H1 (cell line): Measurements from ENCODE around the gene PAQR5. TPM values are rescaled to one million over a fixed set of nuclear protein-coding genes. Genes with fewer than 3 reads are reported as not detected.

ENCODE experiments used
- CTCF ChIA-PET: fragments of 300-600 bp; sonication (Branson Sonifier 250); formaldehyde crosslinking; loops from one replicate; lab custom pipeline; 2021; ENCODE audit not compliant: partially characterized antibody; lab: Charles Lee
- POLR2A ChIA-PET: fragments of 300-600 bp; sonication (Branson Sonifier 250); formaldehyde crosslinking; loops from one replicate; lab custom pipeline; 2021; ENCODE audit warnings: inconsistent platforms; ENCODE audit not compliant: partially characterized antibody; lab: Charles Lee
- DNase-seq, 2 experiments: peaks; one replicate each; pipeline versions ENCODE4 v3.0.0 to v3.0.0-alpha.2; 2010 to 2022; ENCODE audit warnings: low spot score in 2 of 2, low read depth in 1 of 2, mixed read lengths in 1 of 2
- FAIRE-seq: peaks from 2 replicates; lab custom pipeline; 2011; peaks lifted over from hg19 to GRCh38; lab: Jason Lieb, UNC
- H2AFZ ChIP-seq: 2 replicates; pipeline ENCODE4 v1.8.1; 2012; ENCODE audit warnings: low read length, inconsistent platforms
- H2AK5ac ChIP-seq: 2 replicates; pipeline ENCODE4 v1.6.1; 2013; ENCODE audit warnings: low read depth, low read length
- H2BK120ac ChIP-seq: replicated peaks from 2 replicates; pipeline ENCODE3; 2013; ENCODE audit warnings: low read depth, low read length, inconsistent platforms
- H2BK12ac ChIP-seq: 2 replicates; pipeline ENCODE4 v1.6.1; 2013; ENCODE audit warnings: low read depth, low read length
- H2BK15ac ChIP-seq: 2 replicates; pipeline ENCODE4 v1.6.1; 2013; ENCODE audit warnings: low read length
- H2BK20ac ChIP-seq: 2 replicates; pipeline ENCODE4 v1.6.1; 2013; ENCODE audit warnings: low read length
- H2BK5ac ChIP-seq: 2 replicates; pipeline ENCODE4 v1.6.1; 2013; ENCODE audit warnings: low read depth, low read length
- H3K14ac ChIP-seq: 2 replicates; pipeline ENCODE4 v1.6.1; 2013; ENCODE audit warnings: inconsistent platforms; ENCODE audit not compliant: insufficient read length
- H3K18ac ChIP-seq: 2 replicates; pipeline ENCODE4 v1.6.1; 2013; ENCODE audit warnings: low read length; ENCODE audit errors: extremely low read depth
- H3K23ac ChIP-seq: 2 replicates; pipeline ENCODE4 v1.6.1; 2013; ENCODE audit warnings: inconsistent platforms; ENCODE audit not compliant: insufficient read length
- H3K23me2 ChIP-seq: 2 replicates; pipeline ENCODE4 v1.6.1; 2013; ENCODE audit warnings: low read depth, low read length
- H3K27ac ChIP-seq: 2 replicates; pipeline ENCODE4 v1.6.1; 2011; ENCODE audit warnings: low read depth, low read length, inconsistent platforms
- H3K27me3 ChIP-seq, 4 experiments: replicated peaks in 1 of 4; 1 replicate in 1 of 4; 2 replicates in 3 of 4; pipeline versions ENCODE4 v1.6.1 to v1.8.1; 2011 to 2013; ENCODE audit warnings: low read length in 3 of 4, mild to moderate bottlenecking in 3 of 4, inconsistent platforms in 2 of 4, mixed read lengths in 2 of 4, moderate library complexity in 1 of 4; ENCODE audit not compliant: control insufficient read depth in 3 of 4, insufficient read depth in 3 of 4; ENCODE audit errors: extremely low read depth in 1 of 4
- H3K36me3 ChIP-seq, 4 experiments: 2 replicates each; pipeline versions ENCODE4 v1.6.1 to v1.8.1; 2011 to 2013; ENCODE audit warnings: mild to moderate bottlenecking in 4 of 4, low read length in 3 of 4, moderate library complexity in 2 of 4, control low read depth in 1 of 4, inconsistent platforms in 1 of 4; ENCODE audit not compliant: insufficient read depth in 4 of 4, control insufficient read depth in 2 of 4
- H3K4ac ChIP-seq: replicated peaks from 2 replicates; pipeline ENCODE3; 2013; ENCODE audit warnings: low read length, low read depth, mixed read lengths, inconsistent platforms; ENCODE audit not compliant: insufficient read length
- H3K4me1 ChIP-seq, 4 experiments: replicated peaks in 1 of 4; 1 replicate in 1 of 4; 2 replicates in 3 of 4; pipeline versions ENCODE4 v1.6.1 to v1.8.1; 2011 to 2013; ENCODE audit warnings: low read length in 3 of 4, inconsistent platforms in 2 of 4, mixed read lengths in 1 of 4; ENCODE audit not compliant: insufficient read depth in 4 of 4, control insufficient read depth in 3 of 4
- H3K4me2 ChIP-seq, 2 experiments: 2 replicates each; pipeline versions ENCODE4 v1.6.1 to v1.8.1; 2011 to 2013; ENCODE audit warnings: low read depth in 2 of 2, low read length in 2 of 2, control low read depth in 1 of 2, inconsistent platforms in 1 of 2, mild to moderate bottlenecking in 1 of 2; ENCODE audit not compliant: insufficient read depth in 1 of 2
- H3K4me3 ChIP-seq, 4 experiments: fragments of 200-600, 300-600 bp in 1 of 4; sonication (generic), shearing (Covaris generic), sonication (Bioruptor Twin) in 1 of 4; 2 replicates each; pipeline versions ENCODE4 v1.5.1 to v1.8.1; 2011 to 2016; ENCODE audit warnings: low read length in 4 of 4, low read depth in 3 of 4, control low read depth in 2 of 4, inconsistent platforms in 2 of 4, mild to moderate bottlenecking in 2 of 4, mixed read lengths in 1 of 4, moderate library complexity in 1 of 4; ENCODE audit not compliant: insufficient read depth in 2 of 4; ENCODE audit errors: extremely low read depth in 1 of 4
- H3K56ac ChIP-seq: replicated peaks from 2 replicates; pipeline ENCODE3; 2013; ENCODE audit warnings: low read depth, mild to moderate bottlenecking, mixed read lengths, low read length, inconsistent platforms; ENCODE audit not compliant: insufficient read length
- H3K79me1 ChIP-seq: 2 replicates; pipeline ENCODE4 v1.6.1; 2013; ENCODE audit warnings: low read depth, low read length, control low read depth
- H3K79me2 ChIP-seq, 2 experiments: 2 replicates each; pipeline versions ENCODE4 v1.6.1 to v1.8.1; 2012 to 2013; ENCODE audit warnings: low read length in 2 of 2, mild to moderate bottlenecking in 2 of 2, inconsistent platforms in 1 of 2; ENCODE audit not compliant: insufficient read depth in 2 of 2, control insufficient read depth in 1 of 2
- H3K9ac ChIP-seq, 4 experiments: replicated peaks in 1 of 4; 1 replicate in 1 of 4; 2 replicates in 3 of 4; pipeline versions ENCODE4 v1.6.1 to v1.8.1; 2011 to 2013; ENCODE audit warnings: low read depth in 3 of 4, low read length in 3 of 4, control low read depth in 2 of 4, mild to moderate bottlenecking in 2 of 4, moderate library complexity in 2 of 4, inconsistent platforms in 1 of 4; ENCODE audit errors: extremely low read depth in 1 of 4
- H3K9me3 ChIP-seq, 2 experiments: 2 replicates each; pipeline versions ENCODE4 v1.6.1 to v1.8.1; 2012 to 2013; ENCODE audit warnings: mild to moderate bottlenecking in 2 of 2, moderate library complexity in 2 of 2, control low read depth in 1 of 2, inconsistent platforms in 1 of 2, low read depth in 1 of 2, low read length in 1 of 2, mixed read lengths in 1 of 2; ENCODE audit not compliant: insufficient read depth in 2 of 2
- H4K20me1 ChIP-seq, 2 experiments: replicated peaks in 1 of 2; 2 replicates each; pipeline versions ENCODE3 to v1.8.1; 2011 to 2013; ENCODE audit warnings: inconsistent platforms in 2 of 2, low read length in 2 of 2, mild to moderate bottlenecking in 1 of 2; ENCODE audit not compliant: insufficient read depth in 2 of 2, control insufficient read depth in 1 of 2
- H4K5ac ChIP-seq: 2 replicates; pipeline ENCODE4 v1.6.1; 2013; ENCODE audit warnings: low read length, low read depth, mixed read lengths, inconsistent platforms; ENCODE audit not compliant: insufficient read length
- H4K8ac ChIP-seq: 2 replicates; pipeline ENCODE4 v1.8.0; 2013; ENCODE audit warnings: mild to moderate bottlenecking, moderate library complexity, low read length, inconsistent platforms; ENCODE audit not compliant: insufficient read depth; ENCODE audit errors: extremely low read depth
- H4K91ac ChIP-seq: replicated peaks from 2 replicates; pipeline ENCODE3; 2013; ENCODE audit warnings: low read length, mixed read lengths, inconsistent platforms; ENCODE audit not compliant: insufficient read length
- ATF3 ChIP-seq: IDR thresholded peaks from 2 replicates; pipeline ENCODE4 v1.6.1; 2011; ENCODE audit warnings: low read depth, mild to moderate bottlenecking, low read length; ENCODE audit not compliant: insufficient read depth
- BACH1 ChIP-seq: IDR thresholded peaks from 2 replicates; pipeline ENCODE4 v1.6.1; 2012; ENCODE audit warnings: low read length, improper control_type of control experiment
- CBX5 ChIP-seq: fragments of 300-800, 300-1000 bp; sonication (generic); IDR thresholded peaks from 2 replicates; pipeline ENCODE4 v1.7.1; 2016; ENCODE audit warnings: antibody characterized with exemption, low read length, low read depth
- CHD2 ChIP-seq: IDR thresholded peaks from 2 replicates; pipeline ENCODE4 v1.6.1; 2012; ENCODE audit warnings: low read length, improper control_type of control experiment
- EGR1 ChIP-seq: IDR thresholded peaks from 2 replicates; pipeline ENCODE4 v1.6.1; 2011; ENCODE audit warnings: low read depth, low read length, borderline replicate concordance
- GTF2F1 ChIP-seq: IDR thresholded peaks from 2 replicates; pipeline ENCODE4 v1.6.1; 2012; ENCODE audit warnings: low read depth, low read length, improper control_type of control experiment, borderline replicate concordance
- NANOG ChIP-seq: IDR thresholded peaks from 2 replicates; pipeline ENCODE4 v1.6.1; 2011; ENCODE audit warnings: low read length, low read depth, mild to moderate bottlenecking, inconsistent platforms; ENCODE audit not compliant: insufficient read depth, poor library complexity, severe bottlenecking
- NRF1 ChIP-seq: IDR thresholded peaks from 2 replicates; pipeline ENCODE4 v1.6.1; 2011; ENCODE audit warnings: mild to moderate bottlenecking, low read depth, low read length, improper control_type of control experiment
- POU5F1 ChIP-seq: IDR thresholded peaks from 2 replicates; pipeline ENCODE4 v1.6.1; 2011; ENCODE audit warnings: low read depth, mild to moderate bottlenecking, low read length, moderate library complexity
- RBBP5 ChIP-seq: IDR thresholded peaks from 2 replicates; pipeline ENCODE4 v1.7.1; 2012; ENCODE audit warnings: low read depth, mild to moderate bottlenecking, inconsistent platforms, low read length, moderate library complexity, borderline replicate concordance
- RFX5 ChIP-seq: IDR thresholded peaks from 2 replicates; pipeline ENCODE4 v1.6.1; 2011; ENCODE audit warnings: low read depth, low read length, improper control_type of control experiment, borderline replicate concordance
- RNF2 ChIP-seq: fragments of 200-900, 300-1000 bp; sonication (generic); IDR thresholded peaks from 2 replicates; pipeline ENCODE4 v1.7.1; 2016; ENCODE audit warnings: borderline replicate concordance, low read depth, mild to moderate bottlenecking, antibody characterized with exemption, low read length; ENCODE audit not compliant: poor library complexity, severe bottlenecking; ENCODE audit errors: missing control alignments
- TAF1 ChIP-seq: IDR thresholded peaks from 2 replicates; pipeline ENCODE4 v1.6.1; 2011; ENCODE audit warnings: mild to moderate bottlenecking, low read depth, low read length
- TCF12 ChIP-seq: IDR thresholded peaks from 2 replicates; pipeline ENCODE4 v1.6.1; 2011; ENCODE audit warnings: low read depth, mild to moderate bottlenecking, low read length
- ZNF274 ChIP-seq: IDR thresholded peaks from 2 replicates; pipeline ENCODE4 v1.7.0; 2012; ENCODE audit warnings: low read length, borderline replicate concordance; ENCODE audit errors: extremely low read depth
- polyA plus RNA-seq, 7 experiments: library from polyadenylated mRNA; depleted of rRNA in 3 of 7; stranded (reverse) in 5 of 7; unstranded in 2 of 7; fragments of >200 nt in 5 of 7; fragments of 200-250 nt in 2 of 7; gene quantifications; 1 replicate in 5 of 7; 2 replicates in 1 of 7; 4 replicates in 1 of 7; pipeline versions ENCODE4 v1.2.1 to v1.2.3, GENCODE V29; 2011 to 2013; ENCODE audit warnings: missing spikeins in 2 of 7, mixed read lengths in 2 of 7
- total RNA-seq: library from RNA; stranded (reverse); fragmentation: NEBNext Ultra II Directional; extraction: Animal tissue kit (Norgen Biotek cat#: 25700); gene quantifications from 2 replicates; pipeline ENCODE4 v1.2.1, GENCODE V29; 2021

PAQR5 gene
- total and polyA plus RNA-seq, 2 of the 8 experiments (the other 6 are each of a cell fraction or from before 2014, with no cell fraction given) = 8.7 to 18.1 TPM

GRCh38 chr15:69417581-69417980 lies 118.9 kb downstream of the PAQR5 start:
- H2BK15ac ChIP-seq = no peak overlapping the region
- H2BK12ac ChIP-seq = no peak overlapping the region
- H4K91ac ChIP-seq = no peak overlapping the region
- H3K27ac ChIP-seq = no peak overlapping the region
- H3K9ac ChIP-seq = no peak overlapping the region
- H4K8ac ChIP-seq = no peak overlapping the region
- H3K23me2 ChIP-seq = peaks cover 5% of the 10 kb centered on the region; the same call in 1 of the 2 replicates
- H3K4me2 ChIP-seq = no peak overlapping the region
- DNase-seq (no peak), FAIRE-seq (no peak)
- H3K14ac ChIP-seq = no peak overlapping the region
- H3K27me3 ChIP-seq = no peaks in the 10 kb centered on the region
- no peak overlapping the region for H4K5ac ChIP-seq
- peaks cover 0 to 2% (median under 1%) of the 10 kb centered on the region in 4 experiments; a peak in 2 of 7 replicates for H3K4me1 ChIP-seq
- peaks cover 8 to 51% (median 42%) of the 10 kb centered on the region in 4 experiments for H3K36me3 ChIP-seq
- no peak overlapping the region for H3K56ac ChIP-seq
- no peak overlapping the region for H3K23ac ChIP-seq
- H2AK5ac ChIP-seq = no peak overlapping the region
- H3K18ac ChIP-seq = no peak overlapping the region
- CTCF ChIA-PET = interaction anchor here (0.9 to 1.4 kb wide), 3 partner anchors 17 to 355 kb away, joined by 3 read pairs; no protein-coding TSS in a partner anchor
- H3K9me3 ChIP-seq = no peaks in the 10 kb centered on the region
- POLR2A ChIA-PET = interaction anchor here (0.9 to 8.0 kb wide), 4 partner anchors 9 to 34 kb away, joined by 3 to 97 read pairs (median 3); partner anchors contain the start of gene RPLP1
- H2BK20ac ChIP-seq = no peak overlapping the region
- H4K20me1 ChIP-seq = peaks cover 0 to 2% of the 10 kb centered on the region in 2 experiments
- no peak overlapping the region for H2BK5ac ChIP-seq
- no peak overlapping the region for H2BK120ac ChIP-seq
- H3K4me3 ChIP-seq = no peak overlapping the region
- no peak overlapping the region for H3K4ac ChIP-seq
- peaks cover 5 to 43% of the 10 kb centered on the region in 2 experiments; a peak in 3 of 4 replicates for H3K79me2 ChIP-seq
- H2AFZ ChIP-seq = no peak overlapping the region
- H3K79me1 ChIP-seq = peaks cover 3% of the 10 kb centered on the region
- TF ChIP-seq RBBP5 (no peak), TAF1 (no peak), POU5F1 (no peak), CHD2 (no peak), RFX5 (no peak), TCF12 (no peak), EGR1 (no peak), NANOG (no peak), NRF1 (no peak), GTF2F1 (no peak), ZNF274 (no peak), ATF3 (no peak), CBX5 (no peak), BACH1 (no peak), RNF2 (no peak)
